Left ventricle myocardium inferior (tissue), 1 donor: ENCODE results near the gene BTBD17. TPM values are rescaled to one million over a fixed set of nuclear protein-coding genes. Genes with fewer than 3 reads are reported as not detected.
A peak's percentile ranks its signal among the peaks of the same experiment; 100 is the strongest.
"Not testable (repeated sequence)": the region's sequence is repeated elsewhere in the genome, so short reads cannot be mapped to it uniquely, and the experiment has no call there.

Source experiments
- DNase-seq: peaks from one replicate; pipeline ENCODE4 v3.0.0-alpha.2; 2020
- H3K27ac ChIP-seq: fragments of 200-600 bp; replicated peaks from 2 replicates; pipeline ENCODE4 v1.8.0; 2021
- H3K27me3 ChIP-seq: fragments of 200-600 bp; 2 replicates; pipeline ENCODE4 v1.8.0; 2021; ENCODE audit warnings: low read depth
- H3K36me3 ChIP-seq: fragments of 200-600 bp; 2 replicates; pipeline ENCODE4 v1.8.0; 2021
- H3K4me1 ChIP-seq: fragments of 200-600 bp; 2 replicates; pipeline ENCODE4 v1.8.0; 2021
- H3K4me3 ChIP-seq: fragments of 200-600 bp; 2 replicates; pipeline ENCODE4 v1.8.0; 2021; ENCODE audit warnings: mild to moderate bottlenecking, moderate library complexity
- H3K9me3 ChIP-seq: fragments of 200-600 bp; replicated peaks from 2 replicates; pipeline ENCODE4 v1.8.0; 2021
- intact Hi-C: fragments of 100-400 bp; cut with micrococcal nuclease; formaldehyde crosslinking; loops from one replicate; pipeline ENCODE4 v1.11.0; 2022
- long read RNA-seq: library from polyadenylated mRNA; unstranded; transcript quantifications from one replicate; pipeline ENCODE4 v2.0.0, GENCODE V29; 2021
- total RNA-seq: library from RNA; stranded (reverse); fragmentation: NEBNext Ultra II Directional; extraction: Animal tissue kit (Norgen Biotek cat#: 25700); gene quantifications from one replicate; pipeline ENCODE4 v1.2.1, GENCODE V29; 2021
- TF ChIP-seq, protein P1 (sequence below): fragments of 200-600 bp; IDR thresholded peaks from 2 replicates; pipeline ENCODE4 v1.8.0; 2021; ENCODE audit warnings: antibody characterized with exemption, mild to moderate bottlenecking, borderline replicate concordance
- donor health status: DM: no; HTN: yes; CAD: no; lungs with severe emphysema.

BTBD17 gene, protein sequence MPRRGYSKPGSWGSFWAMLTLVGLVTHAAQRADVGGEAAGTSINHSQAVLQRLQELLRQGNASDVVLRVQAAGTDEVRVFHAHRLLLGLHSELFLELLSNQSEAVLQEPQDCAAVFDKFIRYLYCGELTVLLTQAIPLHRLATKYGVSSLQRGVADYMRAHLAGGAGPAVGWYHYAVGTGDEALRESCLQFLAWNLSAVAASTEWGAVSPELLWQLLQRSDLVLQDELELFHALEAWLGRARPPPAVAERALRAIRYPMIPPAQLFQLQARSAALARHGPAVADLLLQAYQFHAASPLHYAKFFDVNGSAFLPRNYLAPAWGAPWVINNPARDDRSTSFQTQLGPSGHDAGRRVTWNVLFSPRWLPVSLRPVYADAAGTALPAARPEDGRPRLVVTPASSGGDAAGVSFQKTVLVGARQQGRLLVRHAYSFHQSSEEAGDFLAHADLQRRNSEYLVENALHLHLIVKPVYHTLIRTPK
- total RNA-seq: not detected
- long read RNA-seq: 0 reads

DNA sequence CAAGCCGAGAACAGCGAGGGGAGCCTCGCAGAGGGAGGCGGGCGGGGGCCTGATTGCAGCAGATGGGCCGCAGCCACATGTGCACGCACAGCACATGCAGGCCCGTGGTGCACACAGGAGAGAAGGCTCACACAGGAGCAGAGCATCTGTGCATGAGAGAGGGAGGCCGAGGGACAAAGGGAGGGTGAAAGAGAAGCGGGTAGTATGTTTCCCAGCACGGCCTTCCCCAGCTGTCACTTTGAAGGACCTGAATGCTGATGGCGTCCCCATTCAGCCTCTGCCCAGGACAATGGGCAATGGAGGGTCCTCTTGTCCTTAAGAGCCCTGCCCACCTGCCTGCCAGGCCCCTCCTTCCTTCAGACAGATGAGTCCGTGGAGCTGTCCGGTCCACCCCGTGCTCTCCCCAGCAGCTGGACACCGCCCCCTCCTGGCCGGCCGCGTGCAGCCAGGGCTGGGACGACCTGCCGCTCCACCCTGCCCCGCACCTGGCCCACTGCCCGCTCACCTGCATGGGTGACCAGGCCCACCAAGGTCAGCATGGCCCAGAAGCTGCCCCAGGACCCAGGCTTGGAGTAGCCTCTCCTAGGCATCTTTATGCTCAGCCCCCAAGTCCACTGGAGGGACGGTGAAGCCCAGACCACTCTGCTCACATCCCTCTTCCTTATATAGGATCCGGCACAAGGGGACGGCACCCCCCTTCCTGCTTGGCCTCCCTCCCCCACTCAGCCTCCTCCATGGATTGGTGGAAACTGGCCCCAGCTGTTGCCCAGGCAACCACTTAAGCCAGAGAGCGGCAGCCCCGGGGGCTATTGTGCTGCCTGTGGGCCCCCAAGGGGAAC lies at the start of gene BTBD17:
Gene BTBD17 (minus strand): TSS at position 639 of the 839 bp plus-strand sequence. CDS start 49 bp downstream, at position 590.
- peak; percentile 55 for DNase-seq
- Histone ChIP-seq H3K27me3 (peaks cover 72% of the 10 kb centered on the region), H3K36me3 (no peaks in the 10 kb centered on the region), H3K27ac (no peak within 1 kb of the TSS), H3K4me1 (peaks cover 16% of the 10 kb centered on the region), H3K9me3 (no peaks in the 10 kb centered on the region), H3K4me3 (no peak within 1 kb of the TSS)
- intact Hi-C loops: no loop called here
- TF ChIP-seq, protein P1, sequence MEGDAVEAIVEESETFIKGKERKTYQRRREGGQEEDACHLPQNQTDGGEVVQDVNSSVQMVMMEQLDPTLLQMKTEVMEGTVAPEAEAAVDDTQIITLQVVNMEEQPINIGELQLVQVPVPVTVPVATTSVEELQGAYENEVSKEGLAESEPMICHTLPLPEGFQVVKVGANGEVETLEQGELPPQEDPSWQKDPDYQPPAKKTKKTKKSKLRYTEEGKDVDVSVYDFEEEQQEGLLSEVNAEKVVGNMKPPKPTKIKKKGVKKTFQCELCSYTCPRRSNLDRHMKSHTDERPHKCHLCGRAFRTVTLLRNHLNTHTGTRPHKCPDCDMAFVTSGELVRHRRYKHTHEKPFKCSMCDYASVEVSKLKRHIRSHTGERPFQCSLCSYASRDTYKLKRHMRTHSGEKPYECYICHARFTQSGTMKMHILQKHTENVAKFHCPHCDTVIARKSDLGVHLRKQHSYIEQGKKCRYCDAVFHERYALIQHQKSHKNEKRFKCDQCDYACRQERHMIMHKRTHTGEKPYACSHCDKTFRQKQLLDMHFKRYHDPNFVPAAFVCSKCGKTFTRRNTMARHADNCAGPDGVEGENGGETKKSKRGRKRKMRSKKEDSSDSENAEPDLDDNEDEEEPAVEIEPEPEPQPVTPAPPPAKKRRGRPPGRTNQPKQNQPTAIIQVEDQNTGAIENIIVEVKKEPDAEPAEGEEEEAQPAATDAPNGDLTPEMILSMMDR: peak; percentile 83

DNA sequence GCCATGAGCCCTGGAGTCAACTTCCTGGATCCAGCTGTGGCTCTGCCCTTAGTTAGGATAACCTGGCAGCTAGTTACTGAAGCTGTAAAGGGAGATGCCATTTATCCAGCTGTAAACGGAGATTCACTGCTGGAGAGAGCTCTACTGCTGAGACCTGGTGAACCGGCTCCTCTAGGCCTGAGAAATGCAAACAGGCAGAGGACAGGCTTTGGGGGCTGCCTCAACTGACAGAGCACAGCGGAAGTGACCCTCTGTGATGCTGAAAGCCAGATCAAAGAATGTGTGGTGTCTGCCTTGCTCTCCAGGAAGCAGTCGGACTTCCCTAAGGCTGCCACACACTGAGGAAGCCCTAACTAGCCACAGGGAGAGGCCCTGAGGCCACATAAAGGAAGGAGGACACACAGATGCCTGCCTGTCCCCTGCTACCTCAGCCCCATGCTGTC lies 48.4 kb upstream of the BTBD17 start:
- TF ChIP-seq, protein P1: no peak
- intact Hi-C loops: no loop called here
- DNase-seq: no peak
- Histone ChIP-seq H3K27ac (no peak overlapping the region), H3K4me1 (no peaks in the 10 kb centered on the region), H3K4me3 (no peak overlapping the region), H3K27me3 (no peaks in the 10 kb centered on the region), H3K36me3 (no peaks in the 10 kb centered on the region), H3K9me3 (peaks cover 4% of the 10 kb centered on the region)

DNA sequence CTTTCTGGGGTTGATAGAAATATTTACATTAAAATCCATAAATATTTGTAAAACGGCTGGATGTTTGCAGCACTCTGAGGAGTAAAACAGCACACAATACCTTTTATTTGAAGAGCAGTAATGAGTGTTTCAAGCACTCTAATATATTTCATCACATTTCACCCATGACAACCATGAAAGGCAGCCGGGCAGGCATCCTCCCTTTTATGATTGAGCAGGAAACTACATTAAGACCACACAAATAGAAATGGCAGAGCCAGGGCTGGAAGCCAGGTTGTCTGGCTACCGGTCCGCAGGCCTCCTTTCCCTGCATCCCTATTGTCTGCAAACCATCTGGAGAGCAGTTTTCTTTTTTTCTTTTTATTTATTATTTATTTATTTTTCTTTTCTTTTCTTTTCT lies 47.1 kb upstream of the BTBD17 start:
- intact Hi-C loops: no loop called here
- TF ChIP-seq, protein P1: no peak
- Histone ChIP-seq H3K36me3 (no peaks in the 10 kb centered on the region), H3K9me3 (peaks cover 4% of the 10 kb centered on the region), H3K27ac (no peak overlapping the region), H3K4me1 (no peaks in the 10 kb centered on the region), H3K27me3 (peaks cover 8% of the 10 kb centered on the region), H3K4me3 (no peak overlapping the region)
- no peak for DNase-seq

DNA sequence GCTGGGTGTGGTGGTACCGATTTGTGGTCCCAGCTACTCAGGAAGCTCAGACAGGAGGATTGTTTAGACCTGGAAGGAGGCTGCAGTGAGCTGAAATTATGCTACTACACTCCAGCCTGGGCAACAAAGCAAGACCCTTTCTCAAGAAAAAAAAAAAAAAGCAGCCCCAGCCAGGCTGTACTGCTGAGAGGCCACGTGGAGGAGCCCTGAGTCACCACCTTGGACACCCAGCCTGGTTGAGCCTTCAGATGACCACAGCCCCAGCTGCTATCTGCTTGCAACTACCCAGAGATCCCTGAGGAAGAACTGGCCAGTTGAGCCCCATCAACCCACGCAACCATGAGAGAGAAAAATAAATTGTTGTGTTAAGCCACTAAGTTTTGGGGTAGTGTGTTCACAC lies 46.6 kb upstream of the BTBD17 start:
- no peak for DNase-seq
- no peaks in the 10 kb centered on the region for H3K36me3 ChIP-seq
- no peak overlapping the region for H3K27ac ChIP-seq
- no peaks in the 10 kb centered on the region for H3K4me1 ChIP-seq
- H3K9me3 ChIP-seq: peaks cover 4% of the 10 kb centered on the region
- no peak overlapping the region for H3K4me3 ChIP-seq
- H3K27me3 ChIP-seq: peaks cover 11% of the 10 kb centered on the region
- TF ChIP-seq, protein P1: peak; percentile 21
- intact Hi-C loops: no loop called here

DNA sequence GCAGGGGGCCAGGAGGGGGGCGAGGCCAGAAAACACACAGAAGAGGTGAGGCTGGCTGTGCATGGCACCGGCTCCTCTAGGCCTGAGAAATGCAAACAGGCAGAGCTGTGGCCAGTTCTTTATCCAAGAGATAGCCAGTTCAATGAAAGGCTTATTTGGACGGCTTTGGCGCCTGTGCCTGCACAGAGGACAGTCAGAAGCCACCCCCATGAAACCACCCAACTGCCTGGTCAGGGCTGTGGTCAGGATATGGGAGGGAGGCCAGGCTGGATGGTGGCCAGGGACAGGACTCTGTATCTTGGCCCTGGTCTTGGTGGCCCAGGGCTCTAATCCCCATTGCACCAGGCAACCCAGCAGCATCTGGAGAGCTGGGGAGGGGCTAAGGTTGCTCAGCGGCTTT lies 45.7 kb upstream of the BTBD17 start:
- TF ChIP-seq, protein P1: no peak
- H3K27ac ChIP-seq: no peak overlapping the region
- H3K4me3 ChIP-seq: no peak overlapping the region
- intact Hi-C loops: no loop called here
- H3K4me1 ChIP-seq: no peaks in the 10 kb centered on the region
- H3K9me3 ChIP-seq: peaks cover 4% of the 10 kb centered on the region
- H3K27me3 ChIP-seq: peaks cover 11% of the 10 kb centered on the region
- H3K36me3 ChIP-seq: no peaks in the 10 kb centered on the region
- no peak for DNase-seq

DNA sequence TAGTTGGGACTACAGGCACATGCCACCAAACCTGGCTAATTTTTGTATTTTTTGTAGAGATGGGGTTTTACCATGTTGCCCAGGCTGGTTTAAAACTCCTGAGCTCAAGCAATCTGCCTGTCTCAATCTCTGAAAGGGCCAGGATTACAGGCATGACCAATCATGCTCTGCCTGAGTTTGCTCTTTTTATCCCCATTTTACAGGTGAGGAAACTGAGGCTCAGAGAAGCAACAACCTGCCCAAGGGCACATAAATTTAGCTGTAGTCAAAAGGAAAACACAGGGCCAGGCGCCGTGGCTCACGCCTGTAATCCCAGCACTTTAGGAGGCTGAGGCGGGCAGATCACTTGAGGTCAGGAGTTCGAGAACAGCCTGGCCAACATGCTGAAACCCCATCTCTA lies 43.6 kb upstream of the BTBD17 start:
- H3K9me3 ChIP-seq, H3K36me3 ChIP-seq, DNase-seq, intact Hi-C loops, H3K27ac ChIP-seq, H3K4me3 ChIP-seq, H3K4me1 ChIP-seq: not testable (repeated sequence)
- H3K27me3 ChIP-seq: peaks cover 11% of the 10 kb centered on the region
